K562 (cell line): ENCODE results near the gene SPECC1L. TPM values are rescaled to one million over a fixed set of nuclear protein-coding genes. Genes with fewer than 3 reads are reported as not detected.
"Not testable (repeated sequence)": the region's sequence is repeated elsewhere in the genome, so short reads cannot be mapped to it uniquely, and the experiment has no call there.

ENCODE experiments used
- ATAC-seq: fragments of 200-7000 bp; cut with Tn5 transposase; 3 replicates; pipeline ENCODE4 v1.9.1; 2020; ENCODE audit warnings: moderate library complexity
- BruUV-seq: library from RNA; stranded (reverse); fragments of 400-500 nt; replicated peaks from 2 replicates; lab custom pipeline; 2021; lab: Mats Ljungman, UMichigan
- CTCF ChIA-PET: fragments of 300-600 bp; formaldehyde crosslinking; extraction: SDS; loops from one replicate; lab custom pipeline; 2021; ENCODE audit warnings: low intra/inter-chr PET ratio; lab: Yijun Ruan, JAX
- POLR2A ChIA-PET: fragments of 300-600, 350-650 bp; sonication (Branson Sonifier 250); formaldehyde crosslinking; extraction: SDS; loops from one replicate; lab custom pipeline; 2021; ENCODE audit warnings: antibody characterized with exemption, inconsistent platforms; lab: Yijun Ruan, JAX
- DNase-seq, 4 experiments: peaks; one replicate each; pipeline versions ENCODE4 v3.0.0 to v3.0.0-alpha.2; 2011 to 2018; ENCODE audit warnings: low spot score in 3 of 4, mixed read lengths in 3 of 4; ENCODE audit errors: extremely low read depth in 1 of 4
- FAIRE-seq: peaks from 2 replicates; lab custom pipeline; 2011; peaks lifted over from hg19 to GRCh38; lab: Jason Lieb, UNC
- H2AFZ ChIP-seq: 2 replicates; pipeline ENCODE4 v1.6.0; 2011; ENCODE audit warnings: low read depth, low read length, control low read depth, inconsistent platforms
- H3K27ac ChIP-seq: fragments of 200-600 bp; 3 replicates; pipeline ENCODE4 v1.8.0; 2011; ENCODE audit warnings: low read depth, mild to moderate bottlenecking, control low read depth, inconsistent platforms, low read length, moderate library complexity, mixed read lengths; ENCODE audit errors: extremely low read depth
- H3K27me3 ChIP-seq, 2 experiments: fragments of 300-600 bp in 1 of 2; 2 replicates in 1 of 2; 3 replicates in 1 of 2; pipeline versions ENCODE4 v1.6.0 to v1.8.0; 2011; ENCODE audit warnings: inconsistent platforms in 2 of 2, low read length in 2 of 2, mild to moderate bottlenecking in 1 of 2, mixed read lengths in 1 of 2, moderate library complexity in 1 of 2; ENCODE audit not compliant: control insufficient read depth in 2 of 2, insufficient read depth in 2 of 2
- H3K36me3 ChIP-seq: fragments of 300-600 bp; 3 replicates; pipeline ENCODE4 v1.8.0; 2011; ENCODE audit warnings: mild to moderate bottlenecking, low read length, inconsistent platforms; ENCODE audit not compliant: control insufficient read depth, insufficient read depth
- H3K4me1 ChIP-seq, 2 experiments: fragments of 200-600 bp in 1 of 2; replicated peaks in 1 of 2; 2 replicates in 1 of 2; 3 replicates in 1 of 2; pipeline versions ENCODE4 v1.5.1 to v1.8.0; 2011; ENCODE audit warnings: inconsistent platforms in 2 of 2, low read length in 2 of 2, mild to moderate bottlenecking in 1 of 2, mixed read lengths in 1 of 2, moderate library complexity in 1 of 2; ENCODE audit not compliant: control insufficient read depth in 2 of 2, insufficient read depth in 2 of 2
- H3K4me2 ChIP-seq: 2 replicates; pipeline ENCODE4 v1.6.1; 2011; ENCODE audit warnings: low read length, control low read depth, inconsistent platforms, mixed read lengths; ENCODE audit not compliant: insufficient read depth
- H3K4me3 ChIP-seq: fragments of 200-600 bp; sonication (generic), shearing (Covaris generic); 2 replicates; pipeline ENCODE4 v1.5.1; 2016; ENCODE audit warnings: control low read depth, inconsistent platforms
- H3K79me2 ChIP-seq: fragments of 200-600 bp; 3 replicates; pipeline ENCODE4 v1.8.0; 2011; ENCODE audit warnings: low read length, inconsistent platforms; ENCODE audit not compliant: control insufficient read depth, insufficient read depth
- H3K9ac ChIP-seq, 2 experiments: 2 replicates each; pipeline versions ENCODE4 v1.6.0 to v1.6.1; 2011; ENCODE audit warnings: low read depth in 2 of 2, low read length in 2 of 2, control low read depth in 1 of 2, inconsistent platforms in 1 of 2, mild to moderate bottlenecking in 1 of 2, mixed read lengths in 1 of 2; ENCODE audit not compliant: insufficient read depth in 1 of 2
- H3K9me1 ChIP-seq: one replicate; pipeline ENCODE4 v1.6.0; 2011; ENCODE audit warnings: inconsistent platforms, mild to moderate bottlenecking, low read length, moderate library complexity; ENCODE audit not compliant: control insufficient read depth, insufficient read depth
- H3K9me3 ChIP-seq: replicated peaks from 2 replicates; pipeline ENCODE4 v1.5.1; 2011; ENCODE audit warnings: low read depth, low read length, inconsistent platforms; ENCODE audit not compliant: control insufficient read depth, insufficient read depth
- H4K20me1 ChIP-seq: replicated peaks from 2 replicates; pipeline ENCODE4 v1.6.1; 2011; ENCODE audit warnings: low read length, inconsistent platforms, mixed read lengths; ENCODE audit not compliant: control insufficient read depth, insufficient read depth
- WGBS: fragments of 100-300 bp; shearing (Covaris generic); methylation state at CpG from one replicate; pipeline ENCODE4 v1.1.6; 2016; ENCODE audit warnings: low coverage, mixed read lengths; ENCODE audit not compliant: insufficient coverage; ENCODE audit errors: missing lambda C conversion rate; 5-methylcytosine and 5-hydroxymethylcytosine counted together
- in situ Hi-C: fragments of 300-500 bp; cut with MboI; formaldehyde crosslinking; loops from 4 replicates; pipeline ENCODE4 v1.15.0; 2018; ENCODE audit warnings: inconsistent platforms, mixed read lengths
- intact Hi-C: fragments of 100-400 bp; cut with micrococcal nuclease; formaldehyde crosslinking; loops from 2 replicates; pipeline ENCODE4 v1.14.2; 2022
- polyA plus RNA-seq, 8 experiments: library from polyadenylated mRNA; depleted of rRNA in 4 of 8; stranded (reverse) in 5 of 8; unstranded in 3 of 8; fragments of >200 nt; fragmentation: Nextera tagmentation in 2 of 8; fragmentation: Illumina TruSeq in 1 of 8; extraction: Ambion mirVana in 2 of 8; extraction: Trizol in 1 of 8; gene quantifications; 2 replicates each; pipeline versions ENCODE4 v1.2.1 to v1.2.3, GENCODE V29; 2011 to 2014; ENCODE audit warnings: inconsistent platforms in 1 of 8, missing spikeins in 1 of 8
- total RNA-seq, 7 experiments: library from RNA; depleted of rRNA in 6 of 7; stranded (reverse); fragments of >200 nt in 6 of 7; fragmentation: Illumina TruSeq in 2 of 7; extraction: Trizol in 2 of 7; gene quantifications; 2 replicates each; pipeline versions ENCODE4 v1.2.1 to v1.2.3, GENCODE V29; 2011 to 2021; ENCODE audit warnings: low replicate concordance in 1 of 7
- TF ChIP-seq, protein P1 (sequence below): fragments of 450-650 bp; formaldehyde crosslinking; IDR thresholded peaks from 2 replicates; pipeline ENCODE4 v1.4.0; 2020; ENCODE audit warnings: mild to moderate bottlenecking, mixed read lengths

SPECC1L gene
- total and polyA plus RNA-seq, 9 of the 15 experiments (the other 6 are each of a cell fraction or from before 2014, with no cell fraction given) = 1.4 to 27.9 (median 14.5) TPM

DNA sequence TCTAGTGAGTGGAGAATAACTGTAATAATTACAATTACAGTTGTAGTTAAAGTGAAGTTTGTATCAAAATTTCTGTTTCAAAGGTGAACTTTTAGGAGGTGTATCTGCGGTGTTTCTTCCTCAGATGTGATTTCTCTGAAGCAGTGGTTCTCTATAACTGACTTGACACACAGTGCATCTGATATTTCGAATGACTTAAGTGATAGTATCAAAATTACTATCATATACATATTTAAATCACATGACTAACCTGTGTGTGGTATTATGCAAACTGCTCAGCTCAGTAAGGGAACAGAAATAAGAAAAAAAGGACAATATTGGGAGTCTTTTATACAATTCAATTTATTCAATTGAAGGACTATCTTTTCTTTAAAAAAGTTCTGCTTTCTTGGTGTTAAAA, 2.4 kb downstream of the SPECC1L start:
- H3K27me3 ChIP-seq, BruUV-seq, CTCF ChIA-PET, H3K9me1 ChIP-seq, H3K4me2 ChIP-seq, H3K36me3 ChIP-seq, H3K9me3 ChIP-seq, H2AFZ ChIP-seq, ATAC-seq, H3K27ac ChIP-seq, POLR2A ChIA-PET, H3K9ac ChIP-seq, H3K4me3 ChIP-seq, intact Hi-C loops, FAIRE-seq, DNase-seq, H4K20me1 ChIP-seq: not testable (repeated sequence)
- TF ChIP-seq, protein P1, sequence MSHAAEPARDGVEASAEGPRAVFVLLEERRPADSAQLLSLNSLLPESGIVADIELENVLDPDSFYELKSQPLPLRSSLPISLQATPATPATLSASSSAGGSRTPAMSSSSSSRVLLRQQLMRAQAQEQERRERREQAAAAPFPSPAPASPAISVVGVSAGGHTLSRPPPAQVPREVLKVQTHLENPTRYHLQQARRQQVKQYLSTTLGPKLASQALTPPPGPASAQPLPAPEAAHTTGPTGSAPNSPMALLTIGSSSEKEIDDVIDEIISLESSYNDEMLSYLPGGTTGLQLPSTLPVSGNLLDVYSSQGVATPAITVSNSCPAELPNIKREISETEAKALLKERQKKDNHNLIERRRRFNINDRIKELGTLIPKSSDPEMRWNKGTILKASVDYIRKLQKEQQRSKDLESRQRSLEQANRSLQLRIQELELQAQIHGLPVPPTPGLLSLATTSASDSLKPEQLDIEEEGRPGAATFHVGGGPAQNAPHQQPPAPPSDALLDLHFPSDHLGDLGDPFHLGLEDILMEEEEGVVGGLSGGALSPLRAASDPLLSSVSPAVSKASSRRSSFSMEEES (CRISPR knock-in tag) = 0 out of 2 replicates have a peak, but pooled peaks have one; percentile 9
- WGBS = 15% methylated on average over 2 of the region's 2 CpGs
- in situ Hi-C loops = loop anchor here (25.0 kb wide), 1 partner anchor 1336 kb away; no protein-coding TSS in a partner anchor
- H3K79me2 ChIP-seq = peaks cover 50% of the 10 kb centered on the region
- peaks cover 0 to 17% of the 10 kb centered on the region in 2 experiments; a peak in 2 of 5 replicates for H3K4me1 ChIP-seq

DNA sequence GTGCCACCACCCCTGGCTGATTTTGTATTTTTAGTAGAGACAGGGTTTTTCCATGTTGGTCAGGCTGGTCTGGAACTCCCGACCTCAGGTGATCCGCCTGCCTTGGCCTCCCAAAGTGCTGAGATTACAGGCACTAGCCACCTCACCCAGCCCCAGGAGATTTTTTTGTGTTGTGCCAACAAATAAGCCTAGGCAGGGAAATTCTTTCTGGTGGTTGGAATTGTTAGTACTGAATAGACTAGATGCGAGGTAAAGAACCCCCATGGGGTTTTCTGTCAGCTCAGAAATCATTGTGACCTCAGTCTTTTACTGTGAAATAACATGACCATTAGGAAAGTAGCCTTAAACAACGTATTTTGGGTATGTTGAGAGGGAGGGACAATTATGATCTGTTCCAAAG, 3.3 kb downstream of the SPECC1L start:
- 63% methylated on average over 2 of the region's 4 CpGs for WGBS
- peaks cover 50% of the 10 kb centered on the region for H3K79me2 ChIP-seq
- H3K9me3 ChIP-seq, BruUV-seq, H3K27me3 ChIP-seq, H3K36me3 ChIP-seq, DNase-seq, POLR2A ChIA-PET, H3K9ac ChIP-seq, H3K27ac ChIP-seq, intact Hi-C loops, ATAC-seq, H3K4me2 ChIP-seq, H2AFZ ChIP-seq, H3K9me1 ChIP-seq, H3K4me3 ChIP-seq, H4K20me1 ChIP-seq, FAIRE-seq: not testable (repeated sequence)
- CTCF ChIA-PET = interaction anchor here (0.6 kb wide), 1 partner anchor 28 kb away, joined by 3 read pairs; no protein-coding TSS in a partner anchor
- in situ Hi-C loops = loop anchor here (25.0 kb wide), 1 partner anchor 1337 kb away; no protein-coding TSS in a partner anchor
- H3K4me1 ChIP-seq = peaks cover 0 to 17% of the 10 kb centered on the region in 2 experiments; a peak in 2 of 5 replicates

DNA sequence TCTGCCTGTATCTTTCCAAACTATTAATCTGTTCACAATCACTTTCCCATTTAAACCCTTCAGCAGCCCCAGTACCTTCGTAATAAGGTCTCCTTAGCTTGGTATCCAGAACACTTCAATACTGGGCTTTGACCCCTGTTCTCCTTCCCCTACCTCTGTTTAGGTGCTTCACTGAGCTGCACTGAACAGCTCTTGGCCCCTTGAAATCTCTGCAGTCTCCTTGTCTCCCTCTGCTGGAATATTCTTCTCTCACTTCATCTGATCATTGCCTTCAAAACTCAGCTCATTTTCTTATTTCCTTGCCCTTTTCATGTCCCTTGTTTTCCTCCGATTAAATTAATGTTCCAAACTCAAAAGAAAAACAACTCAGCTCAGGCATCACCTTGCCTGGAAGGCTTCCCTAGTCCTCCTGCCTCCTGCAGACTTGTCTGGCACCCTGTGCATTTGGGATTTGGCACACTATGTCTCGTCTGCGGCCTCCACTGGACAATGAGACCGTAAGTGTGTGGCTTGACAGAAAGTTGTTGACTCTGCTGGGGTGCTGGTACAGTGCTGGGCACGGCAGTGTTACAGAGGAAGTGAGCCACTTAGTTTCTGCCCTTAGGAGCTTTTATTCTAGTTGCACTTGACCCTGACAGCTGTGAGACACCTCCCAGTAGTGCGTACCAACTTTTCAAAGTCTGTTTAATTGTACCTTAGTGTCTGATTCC, 4.2 kb downstream of the SPECC1L start:
- H3K4me3 ChIP-seq, H3K4me2 ChIP-seq, FAIRE-seq, H4K20me1 ChIP-seq, H3K36me3 ChIP-seq, BruUV-seq, H3K27ac ChIP-seq, H2AFZ ChIP-seq, H3K27me3 ChIP-seq, DNase-seq, H3K9me1 ChIP-seq, H3K9me3 ChIP-seq, CTCF ChIA-PET, ATAC-seq, intact Hi-C loops, POLR2A ChIA-PET, H3K9ac ChIP-seq: not testable (repeated sequence)
- 73% methylated on average over 6 of the region's 7 CpGs for whole genome bisulfite sequencing
- in situ Hi-C loops = loop anchor here (5.0 to 25.0 kb wide), 2 partner anchors 948 to 1338 kb away; no protein-coding TSS in a partner anchor
- H3K4me1 ChIP-seq = peaks cover 0 to 13% of the 10 kb centered on the region in 2 experiments; a peak in 2 of 5 replicates
- H3K79me2 ChIP-seq = peaks cover 50% of the 10 kb centered on the region
